K562 (cell line): ENCODE results near the gene AMBRA1. TPM values are rescaled to one million over a fixed set of nuclear protein-coding genes. Genes with fewer than 3 reads are reported as not detected.

Source experiments
- NCOA2 ChIP-seq, 2 experiments: fragments of 450-650 bp; IDR thresholded peaks; 2 replicates each; pipeline ENCODE4 v1.6.1; 2018; ENCODE audit warnings: mild to moderate bottlenecking in 2 of 2, moderate library complexity in 1 of 2; ENCODE audit not compliant: partially characterized antibody in 2 of 2
- SRF ChIP-seq, 2 experiments: fragments of 250-450, 450-650 bp in 1 of 2; sonication (Bioruptor Pico) in 1 of 2; sonication (generic) in 1 of 2; formaldehyde crosslinking; IDR thresholded peaks; 2 replicates each; pipeline versions ENCODE4 v1.5.0 to v1.5.1; 2020 to 2022; ENCODE audit warnings: mild to moderate bottlenecking in 1 of 2, missing genetic modification reagents in 1 of 2
- polyA plus RNA-seq, 8 experiments: library from polyadenylated mRNA; depleted of rRNA in 4 of 8; stranded (reverse) in 5 of 8; unstranded in 3 of 8; fragments of >200 nt; fragmentation: Nextera tagmentation in 2 of 8; fragmentation: Illumina TruSeq in 1 of 8; extraction: Ambion mirVana in 2 of 8; extraction: Trizol in 1 of 8; gene quantifications; 2 replicates each; pipeline versions ENCODE4 v1.2.1 to v1.2.3, GENCODE V29; 2011 to 2014; ENCODE audit warnings: inconsistent platforms in 1 of 8, missing spikeins in 1 of 8
- total RNA-seq, 7 experiments: library from RNA; depleted of rRNA in 6 of 7; stranded (reverse); fragments of >200 nt in 6 of 7; fragmentation: Illumina TruSeq in 2 of 7; extraction: Trizol in 2 of 7; gene quantifications; 2 replicates each; pipeline versions ENCODE4 v1.2.1 to v1.2.3, GENCODE V29; 2011 to 2021; ENCODE audit warnings: low replicate concordance in 1 of 7
- TF ChIP-seq, protein P1 (sequence below): fragments of 200-600 bp; sonication (generic); IDR thresholded peaks from one replicate; pipeline ENCODE4 v1.6.1; 2012; ENCODE audit warnings: mild to moderate bottlenecking, low read depth, low read length, inconsistent platforms
- TF ChIP-seq, protein P2 (sequence below): fragments of 450-650 bp; IDR thresholded peaks from 2 replicates; pipeline ENCODE4 v1.6.1; 2016; ENCODE audit warnings: low read depth

The AMBRA1 gene
- total and polyA plus RNA-seq, 9 of the 15 experiments (the other 6 are each of a cell fraction or from before 2014, with no cell fraction given), result 0.15 to 24.5 (median 13.0) TPM

- TF ChIP-seq, protein P1, sequence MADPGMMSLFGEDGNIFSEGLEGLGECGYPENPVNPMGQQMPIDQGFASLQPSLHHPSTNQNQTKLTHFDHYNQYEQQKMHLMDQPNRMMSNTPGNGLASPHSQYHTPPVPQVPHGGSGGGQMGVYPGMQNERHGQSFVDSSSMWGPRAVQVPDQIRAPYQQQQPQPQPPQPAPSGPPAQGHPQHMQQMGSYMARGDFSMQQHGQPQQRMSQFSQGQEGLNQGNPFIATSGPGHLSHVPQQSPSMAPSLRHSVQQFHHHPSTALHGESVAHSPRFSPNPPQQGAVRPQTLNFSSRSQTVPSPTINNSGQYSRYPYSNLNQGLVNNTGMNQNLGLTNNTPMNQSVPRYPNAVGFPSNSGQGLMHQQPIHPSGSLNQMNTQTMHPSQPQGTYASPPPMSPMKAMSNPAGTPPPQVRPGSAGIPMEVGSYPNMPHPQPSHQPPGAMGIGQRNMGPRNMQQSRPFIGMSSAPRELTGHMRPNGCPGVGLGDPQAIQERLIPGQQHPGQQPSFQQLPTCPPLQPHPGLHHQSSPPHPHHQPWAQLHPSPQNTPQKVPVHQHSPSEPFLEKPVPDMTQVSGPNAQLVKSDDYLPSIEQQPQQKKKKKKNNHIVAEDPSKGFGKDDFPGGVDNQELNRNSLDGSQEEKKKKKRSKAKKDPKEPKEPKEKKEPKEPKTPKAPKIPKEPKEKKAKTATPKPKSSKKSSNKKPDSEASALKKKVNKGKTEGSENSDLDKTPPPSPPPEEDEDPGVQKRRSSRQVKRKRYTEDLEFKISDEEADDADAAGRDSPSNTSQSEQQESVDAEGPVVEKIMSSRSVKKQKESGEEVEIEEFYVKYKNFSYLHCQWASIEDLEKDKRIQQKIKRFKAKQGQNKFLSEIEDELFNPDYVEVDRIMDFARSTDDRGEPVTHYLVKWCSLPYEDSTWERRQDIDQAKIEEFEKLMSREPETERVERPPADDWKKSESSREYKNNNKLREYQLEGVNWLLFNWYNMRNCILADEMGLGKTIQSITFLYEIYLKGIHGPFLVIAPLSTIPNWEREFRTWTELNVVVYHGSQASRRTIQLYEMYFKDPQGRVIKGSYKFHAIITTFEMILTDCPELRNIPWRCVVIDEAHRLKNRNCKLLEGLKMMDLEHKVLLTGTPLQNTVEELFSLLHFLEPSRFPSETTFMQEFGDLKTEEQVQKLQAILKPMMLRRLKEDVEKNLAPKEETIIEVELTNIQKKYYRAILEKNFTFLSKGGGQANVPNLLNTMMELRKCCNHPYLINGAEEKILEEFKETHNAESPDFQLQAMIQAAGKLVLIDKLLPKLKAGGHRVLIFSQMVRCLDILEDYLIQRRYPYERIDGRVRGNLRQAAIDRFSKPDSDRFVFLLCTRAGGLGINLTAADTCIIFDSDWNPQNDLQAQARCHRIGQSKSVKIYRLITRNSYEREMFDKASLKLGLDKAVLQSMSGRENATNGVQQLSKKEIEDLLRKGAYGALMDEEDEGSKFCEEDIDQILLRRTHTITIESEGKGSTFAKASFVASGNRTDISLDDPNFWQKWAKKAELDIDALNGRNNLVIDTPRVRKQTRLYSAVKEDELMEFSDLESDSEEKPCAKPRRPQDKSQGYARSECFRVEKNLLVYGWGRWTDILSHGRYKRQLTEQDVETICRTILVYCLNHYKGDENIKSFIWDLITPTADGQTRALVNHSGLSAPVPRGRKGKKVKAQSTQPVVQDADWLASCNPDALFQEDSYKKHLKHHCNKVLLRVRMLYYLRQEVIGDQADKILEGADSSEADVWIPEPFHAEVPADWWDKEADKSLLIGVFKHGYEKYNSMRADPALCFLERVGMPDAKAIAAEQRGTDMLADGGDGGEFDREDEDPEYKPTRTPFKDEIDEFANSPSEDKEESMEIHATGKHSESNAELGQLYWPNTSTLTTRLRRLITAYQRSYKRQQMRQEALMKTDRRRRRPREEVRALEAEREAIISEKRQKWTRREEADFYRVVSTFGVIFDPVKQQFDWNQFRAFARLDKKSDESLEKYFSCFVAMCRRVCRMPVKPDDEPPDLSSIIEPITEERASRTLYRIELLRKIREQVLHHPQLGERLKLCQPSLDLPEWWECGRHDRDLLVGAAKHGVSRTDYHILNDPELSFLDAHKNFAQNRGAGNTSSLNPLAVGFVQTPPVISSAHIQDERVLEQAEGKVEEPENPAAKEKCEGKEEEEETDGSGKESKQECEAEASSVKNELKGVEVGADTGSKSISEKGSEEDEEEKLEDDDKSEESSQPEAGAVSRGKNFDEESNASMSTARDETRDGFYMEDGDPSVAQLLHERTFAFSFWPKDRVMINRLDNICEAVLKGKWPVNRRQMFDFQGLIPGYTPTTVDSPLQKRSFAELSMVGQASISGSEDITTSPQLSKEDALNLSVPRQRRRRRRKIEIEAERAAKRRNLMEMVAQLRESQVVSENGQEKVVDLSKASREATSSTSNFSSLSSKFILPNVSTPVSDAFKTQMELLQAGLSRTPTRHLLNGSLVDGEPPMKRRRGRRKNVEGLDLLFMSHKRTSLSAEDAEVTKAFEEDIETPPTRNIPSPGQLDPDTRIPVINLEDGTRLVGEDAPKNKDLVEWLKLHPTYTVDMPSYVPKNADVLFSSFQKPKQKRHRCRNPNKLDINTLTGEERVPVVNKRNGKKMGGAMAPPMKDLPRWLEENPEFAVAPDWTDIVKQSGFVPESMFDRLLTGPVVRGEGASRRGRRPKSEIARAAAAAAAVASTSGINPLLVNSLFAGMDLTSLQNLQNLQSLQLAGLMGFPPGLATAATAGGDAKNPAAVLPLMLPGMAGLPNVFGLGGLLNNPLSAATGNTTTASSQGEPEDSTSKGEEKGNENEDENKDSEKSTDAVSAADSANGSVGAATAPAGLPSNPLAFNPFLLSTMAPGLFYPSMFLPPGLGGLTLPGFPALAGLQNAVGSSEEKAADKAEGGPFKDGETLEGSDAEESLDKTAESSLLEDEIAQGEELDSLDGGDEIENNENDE, result no peak
- TF ChIP-seq SRF (CRISPR knock-in tag; IDR thresholded peaks at IDR 0.05), result no peak
- no peak for TF ChIP-seq NCOA2 (IDR thresholded peaks at IDR 0.05; ENCODE audit: partially characterized antibody in 2 of 2)
- TF ChIP-seq, protein P2, sequence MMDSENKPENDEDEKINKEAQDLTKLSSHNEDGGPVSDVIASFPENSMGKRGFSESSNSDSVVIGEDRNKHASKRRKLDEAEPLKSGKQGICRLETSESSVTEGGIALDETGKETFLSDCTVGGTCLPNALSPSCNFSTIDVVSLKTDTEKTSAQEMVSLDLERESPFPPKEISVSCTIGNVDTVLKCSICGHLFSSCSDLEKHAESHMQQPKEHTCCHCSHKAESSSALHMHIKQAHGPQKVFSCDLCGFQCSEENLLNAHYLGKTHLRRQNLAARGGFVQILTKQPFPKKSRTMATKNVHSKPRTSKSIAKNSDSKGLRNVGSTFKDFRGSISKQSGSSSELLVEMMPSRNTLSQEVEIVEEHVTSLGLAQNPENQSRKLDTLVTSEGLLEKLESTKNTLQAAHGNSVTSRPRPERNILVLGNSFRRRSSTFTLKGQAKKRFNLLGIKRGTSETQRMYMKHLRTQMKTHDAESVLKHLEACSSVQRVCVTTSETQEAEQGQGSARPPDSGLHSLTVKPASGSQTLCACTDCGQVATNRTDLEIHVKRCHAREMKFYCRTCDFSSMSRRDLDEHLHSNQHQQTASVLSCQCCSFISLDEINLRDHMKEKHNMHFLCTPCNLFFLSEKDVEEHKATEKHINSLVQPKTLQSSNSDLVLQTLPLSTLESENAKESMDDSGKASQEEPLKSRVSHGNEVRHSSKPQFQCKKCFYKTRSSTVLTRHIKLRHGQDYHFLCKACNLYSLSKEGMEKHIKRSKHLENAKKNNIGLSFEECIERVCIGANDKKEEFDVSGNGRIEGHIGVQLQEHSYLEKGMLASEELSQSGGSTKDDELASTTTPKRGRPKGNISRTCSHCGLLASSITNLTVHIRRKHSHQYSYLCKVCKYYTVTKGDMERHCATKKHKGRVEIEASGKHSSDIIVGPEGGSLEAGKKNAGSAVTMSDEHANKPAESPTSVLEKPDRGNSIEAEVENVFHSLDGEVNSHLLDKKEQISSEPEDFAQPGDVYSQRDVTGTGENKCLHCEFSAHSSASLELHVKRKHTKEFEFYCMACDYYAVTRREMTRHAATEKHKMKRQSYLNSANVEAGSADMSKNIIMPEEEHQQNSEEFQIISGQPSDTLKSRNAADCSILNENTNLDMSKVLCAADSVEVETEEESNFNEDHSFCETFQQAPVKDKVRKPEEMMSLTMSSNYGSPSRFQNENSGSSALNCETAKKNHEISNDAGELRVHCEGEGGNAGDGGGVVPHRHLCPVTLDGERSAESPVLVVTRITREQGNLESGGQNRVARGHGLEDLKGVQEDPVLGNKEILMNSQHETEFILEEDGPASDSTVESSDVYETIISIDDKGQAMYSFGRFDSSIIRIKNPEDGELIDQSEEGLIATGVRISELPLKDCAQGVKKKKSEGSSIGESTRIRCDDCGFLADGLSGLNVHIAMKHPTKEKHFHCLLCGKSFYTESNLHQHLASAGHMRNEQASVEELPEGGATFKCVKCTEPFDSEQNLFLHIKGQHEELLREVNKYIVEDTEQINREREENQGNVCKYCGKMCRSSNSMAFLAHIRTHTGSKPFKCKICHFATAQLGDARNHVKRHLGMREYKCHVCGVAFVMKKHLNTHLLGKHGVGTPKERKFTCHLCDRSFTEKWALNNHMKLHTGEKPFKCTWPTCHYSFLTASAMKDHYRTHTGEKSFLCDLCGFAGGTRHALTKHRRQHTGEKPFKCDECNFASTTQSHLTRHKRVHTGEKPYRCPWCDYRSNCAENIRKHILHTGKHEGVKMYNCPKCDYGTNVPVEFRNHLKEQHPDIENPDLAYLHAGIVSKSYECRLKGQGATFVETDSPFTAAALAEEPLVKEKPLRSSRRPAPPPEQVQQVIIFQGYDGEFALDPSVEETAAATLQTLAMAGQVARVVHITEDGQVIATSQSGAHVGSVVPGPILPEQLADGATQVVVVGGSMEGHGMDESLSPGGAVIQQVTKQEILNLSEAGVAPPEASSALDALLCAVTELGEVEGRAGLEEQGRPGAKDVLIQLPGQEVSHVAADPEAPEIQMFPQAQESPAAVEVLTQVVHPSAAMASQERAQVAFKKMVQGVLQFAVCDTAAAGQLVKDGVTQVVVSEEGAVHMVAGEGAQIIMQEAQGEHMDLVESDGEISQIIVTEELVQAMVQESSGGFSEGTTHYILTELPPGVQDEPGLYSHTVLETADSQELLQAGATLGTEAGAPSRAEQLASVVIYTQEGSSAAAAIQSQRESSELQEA, result no peak
Measured at GRCh38 chr11:46554213-46555147, 39.3 kb downstream of the AMBRA1 start (continued).
